KOPT-K1 (cell line): ENCODE results near the gene GPR61.
A peak's percentile ranks its signal among the peaks of the same experiment; 100 is the strongest.

Source experiments
- H3K27ac ChIP-seq: fragments of 200-600 bp; sonication (generic); 2 replicates; pipeline ENCODE4 v1.5.1; 2016; ENCODE audit warnings: antibody characterized with exemption, mild to moderate bottlenecking, low read depth, low read length; ENCODE audit not compliant: poor library complexity, severe bottlenecking
- H3K36me3 ChIP-seq: fragments of 200-600 bp; sonication (generic); 2 replicates; pipeline ENCODE4 v1.5.1; 2017; ENCODE audit warnings: antibody characterized with exemption, mild to moderate bottlenecking, low read length, moderate library complexity; ENCODE audit not compliant: insufficient read depth
- H3K9me3 ChIP-seq: fragments of 200-600 bp; sonication (generic); 2 replicates; pipeline ENCODE4 v1.5.1; 2017; ENCODE audit warnings: antibody characterized with exemption, low read length, mild to moderate bottlenecking; ENCODE audit not compliant: insufficient read depth, poor library complexity, severe bottlenecking

GPR61 gene

GRCh38 chr1:109501644-109502363 lies 37.9 kb upstream of the GPR61 start:
- Histone ChIP-seq H3K27ac (peak overlapping the region; percentile 48), H3K36me3 (peaks cover 30% of the 10 kb centered on the region), H3K9me3 (no peaks in the 10 kb centered on the region)

- Histone ChIP-seq H3K9me3 (no peaks in the 10 kb centered on the region), H3K27ac (peak overlapping the region; percentile 48), H3K36me3 (peaks cover 24% of the 10 kb centered on the region)
Measured at GRCh38 chr1:109502364-109502851, 37.3 kb upstream of the GPR61 start.

GRCh38 chr1:109503935-109504334 lies 35.7 kb upstream of the GPR61 start:
- H3K27ac ChIP-seq = no peak overlapping the region
- no peaks in the 10 kb centered on the region for H3K9me3 ChIP-seq
- H3K36me3 ChIP-seq = peaks cover 17% of the 10 kb centered on the region

- H3K36me3 ChIP-seq = peaks cover 13% of the 10 kb centered on the region
- H3K27ac ChIP-seq = no peak overlapping the region
- no peaks in the 10 kb centered on the region for H3K9me3 ChIP-seq
Measured at GRCh38 chr1:109504974-109505373, 34.7 kb upstream of the GPR61 start.

- Histone ChIP-seq H3K27ac (no peak overlapping the region), H3K36me3 (no peaks in the 10 kb centered on the region), H3K9me3 (no peaks in the 10 kb centered on the region)
Measured at GRCh38 chr1:109508001-109508872, 31.4 kb upstream of the GPR61 start.

- Histone ChIP-seq H3K9me3 (no peaks in the 10 kb centered on the region), H3K36me3 (no peaks in the 10 kb centered on the region), H3K27ac (no peak overlapping the region)
Measured at GRCh38 chr1:109508873-109509175, 30.8 kb upstream of the GPR61 start.

GRCh38 chr1:109509176-109510134 lies 30.2 kb upstream of the GPR61 start, which contains the start of gene AMIGO1:
Gene AMIGO1, minus strand, starts transcription at chr1:109509727. Its CDS starts 815 bp downstream, at chr1:109508912.
- Histone ChIP-seq H3K27ac (no peak within 1 kb of the TSS), H3K9me3 (no peaks in the 10 kb centered on the region), H3K36me3 (no peaks in the 10 kb centered on the region)

- H3K9me3 ChIP-seq = no peaks in the 10 kb centered on the region
- H3K36me3 ChIP-seq = no peaks in the 10 kb centered on the region
- no peak overlapping the region for H3K27ac ChIP-seq
Measured at GRCh38 chr1:109513110-109513710, 26.5 kb upstream of the GPR61 start.

GRCh38 chr1:109514846-109515245 lies 24.8 kb upstream of the GPR61 start:
- Histone ChIP-seq H3K36me3 (no peaks in the 10 kb centered on the region), H3K27ac (no peak overlapping the region), H3K9me3 (no peaks in the 10 kb centered on the region)

GRCh38 chr1:109516872-109517271 lies 22.8 kb upstream of the GPR61 start:
- H3K36me3 ChIP-seq = no peaks in the 10 kb centered on the region
- no peaks in the 10 kb centered on the region for H3K9me3 ChIP-seq
- H3K27ac ChIP-seq = no peak overlapping the region

- Histone ChIP-seq H3K9me3 (no peaks in the 10 kb centered on the region), H3K36me3 (no peaks in the 10 kb centered on the region), H3K27ac (no peak overlapping the region)
Measured at GRCh38 chr1:109517337-109517736, 22.3 kb upstream of the GPR61 start.

GRCh38 chr1:109521002-109521951 lies 18.4 kb upstream of the GPR61 start:
- Histone ChIP-seq H3K27ac (no peak overlapping the region), H3K9me3 (no peaks in the 10 kb centered on the region), H3K36me3 (no peaks in the 10 kb centered on the region)

GRCh38 chr1:109522026-109522425 lies 17.6 kb upstream of the GPR61 start:
- Histone ChIP-seq H3K36me3 (no peaks in the 10 kb centered on the region), H3K27ac (no peak overlapping the region), H3K9me3 (no peaks in the 10 kb centered on the region)
